T-cell (primary cell): ENCODE measurements around the gene SLC47A2. TPM values are rescaled to one million over a fixed set of nuclear protein-coding genes. Genes with fewer than 3 reads are reported as not detected.
A peak's percentile ranks its signal among the peaks of the same experiment; 100 is the strongest.

Experiments used
- ATAC-seq, 4 experiments: fragments of 200-7000 bp in 3 of 4; fragments of 150-1000 bp in 1 of 4; cut with Tn5 transposase; replicated peaks in 1 of 4; 1 replicate in 3 of 4; 2 replicates in 1 of 4; pipeline ENCODE4 v1.10.0; 2021; ENCODE audit warnings: moderate library complexity in 3 of 4, mild to moderate bottlenecking in 2 of 4, moderate number of reproducible peaks in 1 of 4
- CTCF ChIA-PET, 2 donors: fragments of 300-600 bp; sonication (Branson Sonifier 250); formaldehyde crosslinking; loops; one replicate each; lab custom pipeline; 2022; ENCODE audit warnings: antibody characterized with exemption in 2 of 2; lab: Charles Lee
- POLR2A ChIA-PET, 2 donors: fragments of 300-600 bp; sonication (Branson Sonifier 250); formaldehyde crosslinking; loops; one replicate each; lab custom pipeline; 2022; ENCODE audit warnings: antibody characterized with exemption in 2 of 2; lab: Charles Lee
- DNase-seq, 35 experiments: peaks; one replicate each; pipeline versions ENCODE4 v3.0.0 to v3.0.0-alpha.2; 2013 to 2023
- H3K27ac ChIP-seq: one replicate; pipeline ENCODE4 v1.5.1; 2013; ENCODE audit warnings: low read length
- H3K27me3 ChIP-seq, 2 experiments: replicated peaks in 1 of 2; 1 replicate in 1 of 2; 2 replicates in 1 of 2; pipeline versions ENCODE4 v1.6.1 to v1.7.0; 2013; ENCODE audit warnings: low read length in 1 of 2, mixed read lengths in 1 of 2; ENCODE audit not compliant: control insufficient read depth in 2 of 2, insufficient read depth in 2 of 2; ENCODE audit errors: extremely low read depth in 1 of 2
- H3K36me3 ChIP-seq, 2 donors: 1 replicate in 1 of 2; 2 replicates in 1 of 2; pipeline versions ENCODE4 v1.6.1 to v1.7.0; 2013; ENCODE audit warnings: low read length in 1 of 2; ENCODE audit not compliant: control insufficient read depth in 2 of 2, insufficient read depth in 1 of 2; ENCODE audit errors: extremely low read depth in 1 of 2
- H3K4me1 ChIP-seq, 2 experiments: 1 replicate in 1 of 2; 2 replicates in 1 of 2; pipeline versions ENCODE4 v1.6.1 to v1.7.0; 2013; ENCODE audit warnings: low read length in 2 of 2, mixed read lengths in 1 of 2; ENCODE audit not compliant: insufficient read depth in 2 of 2, control insufficient read depth in 1 of 2; ENCODE audit errors: extremely low read depth in 1 of 2
- H3K4me3 ChIP-seq, 2 donors: 1 replicate in 1 of 2; 2 replicates in 1 of 2; pipeline versions ENCODE4 v1.5.1 to v1.7.0; 2013; ENCODE audit warnings: mild to moderate bottlenecking in 2 of 2, low read length in 1 of 2, moderate library complexity in 1 of 2; ENCODE audit not compliant: control insufficient read depth in 1 of 2; ENCODE audit errors: extremely low read depth in 1 of 2
- H3K9me3 ChIP-seq: 2 replicates; pipeline ENCODE4 v1.7.0; 2013
- H3K27ac Mint-ChIP-seq, 2 donors: one replicate each; pipeline ENCODE4 v1.8.0; 2020 to 2021; ENCODE audit warnings: mild to moderate bottlenecking in 2 of 2, mixed read lengths in 2 of 2
- H3K27me3 Mint-ChIP-seq, 2 donors: one replicate each; pipeline ENCODE4 v1.8.0; 2021 to 2022; ENCODE audit warnings: mixed read lengths in 2 of 2
- H3K36me3 Mint-ChIP-seq: one replicate; pipeline ENCODE4 v1.8.0; 2021; ENCODE audit warnings: mixed read lengths
- H3K4me1 Mint-ChIP-seq, 3 donors: one replicate each; pipeline ENCODE4 v1.8.0; 2020 to 2022; ENCODE audit warnings: mixed read lengths in 3 of 3, mild to moderate bottlenecking in 1 of 3
- H3K4me3 Mint-ChIP-seq, 3 donors: one replicate each; pipeline ENCODE4 v1.8.0; 2020 to 2022; ENCODE audit warnings: mild to moderate bottlenecking in 3 of 3, mixed read lengths in 3 of 3, moderate library complexity in 3 of 3
- H3K9me3 Mint-ChIP-seq, 3 donors: one replicate each; pipeline ENCODE4 v1.8.0; 2020 to 2022; ENCODE audit warnings: mixed read lengths in 3 of 3
- WGBS: methylation state at CpG from one replicate; pipeline ENCODE4 v1.1.5; 2013; ENCODE audit warnings: missing lambda C conversion rate; ENCODE audit not compliant: insufficient coverage; 5-methylcytosine and 5-hydroxymethylcytosine counted together
- total RNA-seq, 35 experiments: library from RNA in 6 of 35; stranded (reverse) in 6 of 35; fragments of 120-200 nt in 1 of 35; gene quantifications; one replicate each; pipeline versions ENCODE4 v1.2.1 to v1.2.4 and lab custom pipeline; 2013 to 2026

Gene SLC47A2
- total RNA-seq, 5 donors from 2014 or later (not counting 1 experiment from before 2014, with no cell fraction given), result not detected

GRCh38 chr17:19739241-19740201 is 23.1 kb upstream of the SLC47A2 start:
- Mint-ChIP-seq H3K36me3 (no peaks in the 10 kb centered on the region), H3K27me3 (no peaks in the 10 kb centered on the region), H3K4me1 (peaks cover 0 to 3% (median 0%) of the 10 kb centered on the region in 3 donors), H3K27ac (no peak overlapping the region), H3K9me3 (no peaks in the 10 kb centered on the region), H3K4me3 (no peak overlapping the region)
- DNase-seq (no peak), ATAC-seq (no peak)
- H3K4me3 ChIP-seq, result no peak overlapping the region
- H3K9me3 ChIP-seq, result no peaks in the 10 kb centered on the region
- H3K4me1 ChIP-seq, result peaks cover 0 to 2% of the 10 kb centered on the region in 2 experiments
- WGBS, result 87% methylated on average over 25 of the region's 26 CpGs
- no peaks in the 10 kb centered on the region for H3K36me3 ChIP-seq
- ChIA-PET CTCF (interaction anchor here in 1 of 2 donors (1.1 kb wide), 1 partner anchor 27 kb away, joined by 3 read pairs; no protein-coding TSS in a partner anchor), POLR2A (no interaction called here)
- H3K27ac ChIP-seq, result no peak overlapping the region
- no peaks in the 10 kb centered on the region for H3K27me3 ChIP-seq

GRCh38 chr17:19738757-19739156 is 22.4 kb upstream of the SLC47A2 start:
- H3K4me3 ChIP-seq, result no peak overlapping the region
- no peak overlapping the region for H3K4me3 Mint-ChIP-seq
- no peaks in the 10 kb centered on the region for H3K27me3 Mint-ChIP-seq
- ChIA-PET CTCF (no interaction called here), POLR2A (no interaction called here)
- H3K36me3 Mint-ChIP-seq, result no peaks in the 10 kb centered on the region
- H3K9me3 Mint-ChIP-seq, result no peaks in the 10 kb centered on the region
- ATAC-seq, result peak in 1 of 4 experiments; percentile 16
- H3K9me3 ChIP-seq, result no peaks in the 10 kb centered on the region
- 95% methylated on average over 8 of the region's 9 CpGs for WGBS
- H3K27me3 ChIP-seq, result no peaks in the 10 kb centered on the region
- no peak for DNase-seq
- H3K27ac ChIP-seq, result no peak overlapping the region
- no peaks in the 10 kb centered on the region for H3K4me1 Mint-ChIP-seq
- no peak overlapping the region for H3K27ac Mint-ChIP-seq
- H3K36me3 ChIP-seq, result no peaks in the 10 kb centered on the region
- H3K4me1 ChIP-seq, result no peaks in the 10 kb centered on the region

GRCh38 chr17:19738073-19738449 is 21.7 kb upstream of the SLC47A2 start:
- H3K27ac Mint-ChIP-seq, result no peak overlapping the region
- WGBS, result 90% methylated on average over 13 of the region's 14 CpGs
- H3K4me1 Mint-ChIP-seq, result no peaks in the 10 kb centered on the region
- POLR2A ChIA-PET, result no interaction called here
- Histone ChIP-seq H3K27me3 (no peaks in the 10 kb centered on the region), H3K4me1 (no peaks in the 10 kb centered on the region), H3K4me3 (no peak overlapping the region), H3K9me3 (no peaks in the 10 kb centered on the region), H3K27ac (no peak overlapping the region), H3K36me3 (no peaks in the 10 kb centered on the region)
- H3K36me3 Mint-ChIP-seq, result no peaks in the 10 kb centered on the region
- no peak for DNase-seq
- no peak overlapping the region for H3K4me3 Mint-ChIP-seq
- peaks cover 0 to under 1% of the 10 kb centered on the region in 2 donors for H3K27me3 Mint-ChIP-seq
- ATAC-seq, result no peak
- CTCF ChIA-PET, result no interaction called here
- no peaks in the 10 kb centered on the region for H3K9me3 Mint-ChIP-seq

- CTCF ChIA-PET, result no interaction called here
- H3K4me3 ChIP-seq, result no peak overlapping the region
- DNase-seq, result no peak
- no peak for ATAC-seq
- H3K27ac ChIP-seq, result no peak overlapping the region
- H3K36me3 ChIP-seq, result no peaks in the 10 kb centered on the region
- 71% methylated on average over 15 of the region's 15 CpGs for WGBS
- H3K9me3 Mint-ChIP-seq, result no peaks in the 10 kb centered on the region
- no peaks in the 10 kb centered on the region for H3K4me1 Mint-ChIP-seq
- peaks cover 0 to 3% of the 10 kb centered on the region in 2 donors for H3K27me3 Mint-ChIP-seq
- H3K4me3 Mint-ChIP-seq, result no peak overlapping the region
- POLR2A ChIA-PET, result no interaction called here
- H3K27ac Mint-ChIP-seq, result no peak overlapping the region
- no peaks in the 10 kb centered on the region for H3K36me3 Mint-ChIP-seq
- no peaks in the 10 kb centered on the region for H3K9me3 ChIP-seq
- no peaks in the 10 kb centered on the region for H3K4me1 ChIP-seq
- H3K27me3 ChIP-seq, result no peaks in the 10 kb centered on the region
These were observed 21.1 kb upstream of the SLC47A2 start for GRCh38 chr17:19737305-19738072.

GRCh38 chr17:19736071-19736470 is 19.7 kb upstream of the SLC47A2 start:
- DNase-seq (no peak), ATAC-seq (no peak)
- CTCF ChIA-PET, result interaction anchor here in 1 of 2 donors (0.6 kb wide), 1 partner anchor 9 kb away, joined by 3 read pairs; no protein-coding TSS in a partner anchor
- no peaks in the 10 kb centered on the region for H3K36me3 Mint-ChIP-seq
- Histone ChIP-seq H3K9me3 (no peaks in the 10 kb centered on the region), H3K4me1 (no peaks in the 10 kb centered on the region), H3K4me3 (no peak overlapping the region), H3K27me3 (no peaks in the 10 kb centered on the region), H3K27ac (no peak overlapping the region), H3K36me3 (no peaks in the 10 kb centered on the region)
- H3K27me3 Mint-ChIP-seq, result peaks cover 0 to 3% of the 10 kb centered on the region in 2 donors
- H3K4me3 Mint-ChIP-seq, result no peak overlapping the region
- POLR2A ChIA-PET, result no interaction called here
- no peaks in the 10 kb centered on the region for H3K4me1 Mint-ChIP-seq
- no peak overlapping the region for H3K27ac Mint-ChIP-seq
- WGBS, result 84% methylated on average over 9 of the region's 11 CpGs
- no peaks in the 10 kb centered on the region for H3K9me3 Mint-ChIP-seq

GRCh38 chr17:19733953-19734526 is 17.7 kb upstream of the SLC47A2 start:
- no peaks in the 10 kb centered on the region for H3K4me1 Mint-ChIP-seq
- ChIA-PET POLR2A (no interaction called here), CTCF (no interaction called here)
- H3K27me3 Mint-ChIP-seq, result peaks cover 0 to 3% of the 10 kb centered on the region in 2 donors
- no peaks in the 10 kb centered on the region for H3K36me3 ChIP-seq
- H3K27ac ChIP-seq, result no peak overlapping the region
- H3K4me1 ChIP-seq, result no peaks in the 10 kb centered on the region
- H3K36me3 Mint-ChIP-seq, result no peaks in the 10 kb centered on the region
- no peaks in the 10 kb centered on the region for H3K9me3 Mint-ChIP-seq
- WGBS, result 59% methylated on average over 3 of the region's 11 CpGs
- DNase-seq (no peak), ATAC-seq (no peak)
- no peaks in the 10 kb centered on the region for H3K27me3 ChIP-seq
- no peak overlapping the region for H3K27ac Mint-ChIP-seq
- H3K4me3 Mint-ChIP-seq, result no peak overlapping the region
- H3K4me3 ChIP-seq, result no peak overlapping the region
- no peaks in the 10 kb centered on the region for H3K9me3 ChIP-seq
